ENCODE data around the gene PCLAF. TPM values are rescaled to one million over a fixed set of nuclear protein-coding genes. Genes with fewer than 3 reads are reported as not detected.

Gene PCLAF
- total RNA-seq, 2 donors from 2014 or later: not detected

DNA sequence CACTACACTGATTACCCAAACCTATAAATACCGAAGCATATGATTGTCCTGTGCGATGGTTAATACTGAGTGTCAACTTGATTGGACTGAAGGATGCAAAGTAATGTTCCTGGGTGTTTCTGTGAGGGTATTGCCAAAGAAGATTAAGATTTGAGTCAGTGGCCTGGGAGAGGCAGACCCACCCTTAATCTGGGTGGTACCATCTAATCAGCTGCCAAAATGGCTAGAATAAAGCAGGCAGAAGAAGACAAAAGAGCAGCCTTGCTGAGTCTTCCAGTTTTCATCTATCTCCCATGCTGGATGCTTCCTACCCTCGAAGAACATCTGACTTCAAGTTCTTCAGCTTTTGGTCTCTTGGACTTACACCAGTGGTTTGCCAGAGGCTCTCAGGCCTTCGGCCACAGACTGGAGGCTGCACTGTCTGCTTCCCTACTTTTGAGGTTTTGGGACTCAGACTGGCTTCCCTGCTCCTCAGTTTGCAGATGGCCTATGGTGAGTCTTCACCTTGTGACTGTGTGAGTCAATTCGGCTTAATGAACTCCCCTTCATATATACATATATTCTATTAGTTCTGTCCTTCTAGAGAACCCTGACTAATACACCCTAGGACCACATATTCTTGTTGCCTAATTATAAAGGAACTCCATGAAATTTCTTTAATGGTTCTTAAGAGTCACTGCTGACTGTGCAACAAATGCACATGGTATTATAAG lies 56.9 kb downstream of the PCLAF start:
- Histone ChIP-seq H3K36me3 (no peaks in the 10 kb centered on the region), H3K4me1 (ENCODE audit: control insufficient read depth in 1 of 2, low read depth in 2 of 2) (no peaks in the 10 kb centered on the region), H3K9me3 (no peaks in the 10 kb centered on the region), H3K27me3 (replicated peaks; ENCODE audit: insufficient read depth) (no peaks in the 10 kb centered on the region), H3K27ac (no peak overlapping the region), H3K4me3 (no peak overlapping the region)
- DNase-seq (ENCODE audit: low spot score) (no peak), ATAC-seq (ENCODE audit: insufficient number of reproducible peaks, low FRiP score, low read depth) (no peak)
- TF ChIP-seq, protein P1, sequence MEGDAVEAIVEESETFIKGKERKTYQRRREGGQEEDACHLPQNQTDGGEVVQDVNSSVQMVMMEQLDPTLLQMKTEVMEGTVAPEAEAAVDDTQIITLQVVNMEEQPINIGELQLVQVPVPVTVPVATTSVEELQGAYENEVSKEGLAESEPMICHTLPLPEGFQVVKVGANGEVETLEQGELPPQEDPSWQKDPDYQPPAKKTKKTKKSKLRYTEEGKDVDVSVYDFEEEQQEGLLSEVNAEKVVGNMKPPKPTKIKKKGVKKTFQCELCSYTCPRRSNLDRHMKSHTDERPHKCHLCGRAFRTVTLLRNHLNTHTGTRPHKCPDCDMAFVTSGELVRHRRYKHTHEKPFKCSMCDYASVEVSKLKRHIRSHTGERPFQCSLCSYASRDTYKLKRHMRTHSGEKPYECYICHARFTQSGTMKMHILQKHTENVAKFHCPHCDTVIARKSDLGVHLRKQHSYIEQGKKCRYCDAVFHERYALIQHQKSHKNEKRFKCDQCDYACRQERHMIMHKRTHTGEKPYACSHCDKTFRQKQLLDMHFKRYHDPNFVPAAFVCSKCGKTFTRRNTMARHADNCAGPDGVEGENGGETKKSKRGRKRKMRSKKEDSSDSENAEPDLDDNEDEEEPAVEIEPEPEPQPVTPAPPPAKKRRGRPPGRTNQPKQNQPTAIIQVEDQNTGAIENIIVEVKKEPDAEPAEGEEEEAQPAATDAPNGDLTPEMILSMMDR (IDR thresholded peaks at IDR 0.05): no peak

DNA sequence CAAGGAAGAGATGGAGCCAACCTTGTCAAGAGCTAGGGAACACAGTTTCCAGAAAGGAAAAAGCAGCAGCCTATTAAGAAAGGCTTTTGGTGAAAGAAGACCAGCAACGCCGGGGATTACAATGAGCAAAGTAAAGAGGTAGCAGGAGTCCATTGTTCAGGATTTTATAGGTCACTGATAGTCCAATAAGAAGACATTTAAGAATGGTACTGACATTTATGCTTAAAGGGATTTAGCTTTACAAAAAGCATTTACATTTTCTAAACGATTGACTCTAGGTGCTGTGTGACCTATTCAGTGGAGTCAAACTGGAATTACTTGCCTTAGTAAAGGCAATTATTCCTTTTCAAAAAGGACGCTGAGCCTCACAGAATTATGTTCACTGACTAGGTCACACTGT lies 66.0 kb downstream of the PCLAF start:
- Histone ChIP-seq H3K9me3 (no peaks in the 10 kb centered on the region), H3K27me3 (replicated peaks; ENCODE audit: insufficient read depth) (no peaks in the 10 kb centered on the region), H3K36me3 (no peaks in the 10 kb centered on the region), H3K27ac (peak overlapping the region; percentile 10 to 46), H3K4me3 (peak overlapping the region; percentile 1), H3K4me1 (ENCODE audit: control insufficient read depth in 1 of 2, low read depth in 2 of 2) (peaks cover 13 to 15% of the 10 kb centered on the region in 2 donors)
- DNase-seq (ENCODE audit: low spot score) (no peak), ATAC-seq (ENCODE audit: insufficient number of reproducible peaks, low FRiP score, low read depth) (no peak)
- TF ChIP-seq, protein P1 (IDR thresholded peaks at IDR 0.05): no peak

DNA sequence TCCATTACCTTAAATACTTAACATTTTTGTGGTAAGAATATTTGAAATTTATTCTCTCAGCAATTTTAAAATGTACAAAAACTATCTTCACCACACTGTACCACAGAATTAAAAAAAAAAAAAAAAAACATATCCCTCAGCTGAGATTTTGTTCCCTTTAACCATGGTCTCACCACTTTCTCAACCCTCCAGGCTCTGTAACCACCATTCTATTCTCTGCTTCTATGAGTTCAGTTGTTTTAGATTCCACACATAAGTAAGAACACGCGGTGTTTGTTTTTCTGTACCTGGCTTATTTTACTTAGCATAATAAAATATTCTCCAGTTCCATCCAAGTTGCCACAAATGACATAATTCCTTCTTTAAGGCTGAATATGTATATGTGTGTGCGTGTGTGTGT lies 66.8 kb downstream of the PCLAF start:
- no peaks in the 10 kb centered on the region for H3K9me3 ChIP-seq
- DNase-seq (ENCODE audit: low spot score): no peak
- H3K36me3 ChIP-seq: no peaks in the 10 kb centered on the region
- H3K4me3 ChIP-seq: no peak overlapping the region
- no peak for ATAC-seq (ENCODE audit: insufficient number of reproducible peaks, low FRiP score, low read depth)
- H3K27ac ChIP-seq: no peak overlapping the region
- H3K27me3 ChIP-seq (replicated peaks; ENCODE audit: insufficient read depth): no peaks in the 10 kb centered on the region
- TF ChIP-seq, protein P1 (IDR thresholded peaks at IDR 0.05): no peak
- peaks cover 13 to 15% of the 10 kb centered on the region in 2 donors for H3K4me1 ChIP-seq (ENCODE audit: control insufficient read depth in 1 of 2, low read depth in 2 of 2)

Other genes starting within 250 kb of the PCLAF start
- under 1 TPM; 0.27 to 0.28 TPM for gene SNX22, start 229.7 kb downstream of the PCLAF start, total RNA-seq
- 100 to 1,000 TPM; 288 to 331 TPM for gene PPIB, start 218.4 kb downstream of the PCLAF start, total RNA-seq
- 10 to 100 TPM in 1 of 2 donors, 1 to 10 TPM in 1; 9.3 to 11.8 TPM for gene CSNK1G1, start 25.3 kb downstream of the PCLAF start, total RNA-seq
- 10 to 100 TPM; 11.5 to 29.9 TPM for gene TRIP4, start 6.4 kb upstream of the PCLAF start, total RNA-seq
- gene ZNF609, start 79.1 kb upstream of the PCLAF start, total RNA-seq: 10 to 100 TPM; 25.2 to 38.8 TPM